Muscle layer of colon (tissue), 2 donors: Measurements from ENCODE around the gene SH3TC2.
"Not testable (repeated sequence)": the region's sequence is repeated elsewhere in the genome, so short reads cannot be mapped to it uniquely, and the experiment has no call there.

Experiments used
- H3K27ac ChIP-seq: one replicate; pipeline ENCODE4 v1.7.0; 2013; ENCODE audit warnings: low read depth, mild to moderate bottlenecking, low read length, moderate library complexity
- H3K27me3 ChIP-seq, 2 donors: one replicate each; pipeline ENCODE4 v1.7.0; 2013; ENCODE audit warnings: low read length in 2 of 2, mild to moderate bottlenecking in 2 of 2; ENCODE audit not compliant: insufficient read depth in 2 of 2, control insufficient read depth in 1 of 2
- H3K36me3 ChIP-seq: one replicate; pipeline ENCODE4 v1.7.0; 2013; ENCODE audit warnings: mild to moderate bottlenecking, low read length; ENCODE audit not compliant: insufficient read depth
- H3K4me1 ChIP-seq: one replicate; pipeline ENCODE4 v1.7.0; 2013; ENCODE audit warnings: mild to moderate bottlenecking, low read length; ENCODE audit not compliant: insufficient read depth
- H3K4me3 ChIP-seq, 2 donors: one replicate each; pipeline ENCODE4 v1.7.0; 2013; ENCODE audit warnings: low read length in 2 of 2, low read depth in 1 of 2, mild to moderate bottlenecking in 1 of 2, moderate library complexity in 1 of 2
- H3K9ac ChIP-seq: one replicate; pipeline ENCODE4 v1.7.0; 2013; ENCODE audit warnings: low read length
- H3K9me3 ChIP-seq: one replicate; pipeline ENCODE4 v1.7.0; 2013; ENCODE audit warnings: mild to moderate bottlenecking, low read length
- donor health status: abdominal sarcoma.
- donor health status: Adenocarcinoma of cecum.

The SH3TC2 gene

GRCh38 chr5:149079883-149080282 lies 17.0 kb upstream of the SH3TC2 start:
- Histone ChIP-seq H3K4me1 (no peaks in the 10 kb centered on the region), H3K27me3 (no peaks in the 10 kb centered on the region), H3K27ac (no peak overlapping the region), H3K4me3 (no peak overlapping the region), H3K9me3 (no peaks in the 10 kb centered on the region), H3K36me3 (no peaks in the 10 kb centered on the region), H3K9ac (no peak overlapping the region)

DNA sequence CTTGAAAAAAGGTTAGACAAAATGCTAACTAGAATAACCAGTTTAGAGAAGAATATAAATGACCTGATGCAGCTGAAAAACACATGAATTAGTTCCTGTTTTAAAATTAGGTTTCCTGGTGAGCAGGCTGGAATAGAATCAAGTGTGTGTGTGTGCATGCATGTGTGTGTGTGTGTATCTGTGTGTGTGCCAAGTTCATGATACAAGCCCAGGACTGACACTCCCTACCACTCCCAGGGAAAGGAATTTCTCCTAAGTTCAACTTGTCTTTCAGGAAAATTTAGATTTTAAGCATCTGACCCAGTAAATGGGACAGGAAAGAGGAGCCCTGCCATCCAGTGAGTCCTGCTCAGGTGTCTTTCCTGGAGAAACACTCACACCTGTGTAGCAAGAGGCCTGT lies 11.2 kb upstream of the SH3TC2 start:
- H3K9me3 ChIP-seq, H3K4me1 ChIP-seq, H3K27me3 ChIP-seq, H3K27ac ChIP-seq, H3K4me3 ChIP-seq, H3K36me3 ChIP-seq, H3K9ac ChIP-seq: not testable (repeated sequence)

GRCh38 chr5:149073213-149073612 lies 10.4 kb upstream of the SH3TC2 start:
- Histone ChIP-seq H3K4me1 (no peaks in the 10 kb centered on the region), H3K27me3 (no peaks in the 10 kb centered on the region), H3K4me3 (no peak overlapping the region), H3K9me3 (no peaks in the 10 kb centered on the region), H3K36me3 (no peaks in the 10 kb centered on the region), H3K27ac (no peak overlapping the region), H3K9ac (no peak overlapping the region)

- Histone ChIP-seq H3K27me3 (no peaks in the 10 kb centered on the region), H3K9me3 (no peaks in the 10 kb centered on the region), H3K4me1 (no peaks in the 10 kb centered on the region), H3K36me3 (no peaks in the 10 kb centered on the region), H3K9ac (no peak overlapping the region), H3K4me3 (no peak overlapping the region), H3K27ac (no peak overlapping the region)
Measured at GRCh38 chr5:149072791-149073190, 9.9 kb upstream of the SH3TC2 start.

DNA sequence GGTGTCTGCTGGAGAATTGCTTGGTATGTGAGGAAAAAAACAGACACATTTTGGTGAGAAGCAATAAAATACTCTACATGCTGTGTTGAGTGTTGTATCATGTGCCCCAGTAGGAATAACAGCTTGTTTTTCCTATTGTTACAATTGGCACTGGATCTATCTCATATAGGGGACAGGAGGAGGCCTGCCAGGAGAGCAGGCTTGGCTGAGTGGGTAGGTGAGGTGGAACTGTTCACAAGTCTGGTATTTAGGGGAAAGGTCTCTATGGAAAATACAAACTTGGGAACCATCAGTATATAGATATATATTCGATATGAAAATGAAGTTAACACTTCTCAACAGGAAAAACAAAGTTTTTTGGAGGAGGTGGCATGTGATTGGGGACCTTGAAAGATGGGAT lies 9.5 kb upstream of the SH3TC2 start:
- no peak overlapping the region for H3K9ac ChIP-seq
- H3K36me3 ChIP-seq: no peaks in the 10 kb centered on the region
- H3K27ac ChIP-seq: no peak overlapping the region
- H3K4me3 ChIP-seq: no peak overlapping the region
- H3K27me3 ChIP-seq: no peaks in the 10 kb centered on the region
- H3K4me1 ChIP-seq: no peaks in the 10 kb centered on the region
- H3K9me3 ChIP-seq: no peaks in the 10 kb centered on the region

DNA sequence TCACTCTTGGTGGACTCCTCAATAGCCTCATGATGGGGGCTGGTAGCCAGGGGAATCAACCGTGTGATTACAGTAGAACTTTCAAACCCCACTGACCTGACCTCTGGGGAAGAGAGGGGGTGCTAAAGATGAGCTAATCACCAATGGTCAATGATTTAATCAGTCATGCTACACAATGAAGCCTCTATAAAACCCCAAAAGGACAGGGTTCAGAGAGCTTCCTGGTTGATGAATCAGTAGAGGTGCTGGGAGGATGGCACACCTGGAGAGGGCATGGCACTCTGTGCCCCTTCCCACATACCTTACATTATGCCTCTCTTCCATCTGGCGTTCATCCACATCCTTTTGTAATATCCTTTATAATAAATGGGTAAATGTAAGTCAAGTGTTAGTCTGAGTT lies 8.9 kb upstream of the SH3TC2 start:
- Histone ChIP-seq H3K36me3 (no peaks in the 10 kb centered on the region), H3K9ac (no peak overlapping the region), H3K27me3 (no peaks in the 10 kb centered on the region), H3K27ac (no peak overlapping the region), H3K4me1 (no peaks in the 10 kb centered on the region), H3K9me3 (no peaks in the 10 kb centered on the region), H3K4me3 (no peak overlapping the region)

GRCh38 chr5:149071216-149071615 lies 8.4 kb upstream of the SH3TC2 start:
- H3K9ac ChIP-seq: no peak overlapping the region
- H3K4me3 ChIP-seq: no peak overlapping the region
- no peaks in the 10 kb centered on the region for H3K4me1 ChIP-seq
- H3K9me3 ChIP-seq: no peaks in the 10 kb centered on the region
- no peaks in the 10 kb centered on the region for H3K36me3 ChIP-seq
- no peak overlapping the region for H3K27ac ChIP-seq
- H3K27me3 ChIP-seq: no peaks in the 10 kb centered on the region

DNA sequence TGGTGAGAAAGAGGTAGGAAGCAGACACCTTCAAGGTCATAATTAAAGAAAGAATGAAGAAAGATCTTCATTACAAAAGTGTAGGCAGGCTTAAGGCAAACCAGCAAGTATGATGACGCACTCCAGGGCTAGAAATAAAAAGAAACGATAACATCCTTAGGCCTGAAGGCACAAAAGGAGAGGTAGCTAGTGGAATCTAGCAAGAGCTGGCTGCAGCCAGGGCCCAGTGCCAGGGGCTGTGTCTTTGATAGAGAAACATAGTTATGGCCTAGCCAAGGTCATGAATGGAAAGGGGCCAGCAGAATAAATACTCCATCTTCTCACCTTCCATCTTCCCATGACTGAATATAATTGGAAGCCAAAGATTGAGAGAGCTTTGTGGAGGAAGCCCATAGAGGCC lies 6.8 kb upstream of the SH3TC2 start:
- Histone ChIP-seq H3K9me3 (no peaks in the 10 kb centered on the region), H3K9ac (no peak overlapping the region), H3K36me3 (no peaks in the 10 kb centered on the region), H3K27ac (no peak overlapping the region), H3K4me1 (no peaks in the 10 kb centered on the region), H3K4me3 (no peak overlapping the region), H3K27me3 (no peaks in the 10 kb centered on the region)

DNA sequence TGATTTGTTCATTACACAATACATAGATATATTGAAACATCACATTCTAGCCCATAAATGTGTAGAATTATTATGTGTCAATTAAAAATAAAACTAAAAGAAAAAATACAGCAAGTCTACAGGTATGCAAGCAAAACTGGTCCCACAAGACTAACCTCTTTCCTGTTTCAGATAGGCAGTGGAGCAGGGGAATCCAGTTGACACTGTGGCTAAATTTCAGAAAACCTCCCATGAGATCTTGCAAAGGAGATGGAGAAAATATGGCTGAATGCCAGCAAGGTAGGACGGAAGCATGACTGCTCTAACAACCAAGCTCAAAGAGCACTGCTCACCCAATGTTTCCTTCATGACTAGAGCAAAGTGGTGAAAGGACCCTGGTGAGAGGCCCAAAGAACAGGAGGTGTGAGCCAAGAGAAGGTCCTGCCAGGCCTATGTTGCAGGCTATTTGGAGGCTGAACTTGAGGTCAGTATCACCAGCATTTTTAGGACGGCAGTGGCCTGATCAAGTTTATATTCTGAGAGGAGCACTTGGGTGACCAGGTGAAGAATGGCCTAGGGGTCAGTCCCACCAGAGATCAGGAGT lies 1.1 kb upstream of the SH3TC2 start:
- no peaks in the 10 kb centered on the region for H3K36me3 ChIP-seq
- H3K4me3 ChIP-seq: no peak overlapping the region
- no peaks in the 10 kb centered on the region for H3K4me1 ChIP-seq
- H3K9me3 ChIP-seq: no peaks in the 10 kb centered on the region
- no peak overlapping the region for H3K27ac ChIP-seq
- H3K9ac ChIP-seq: no peak overlapping the region
- H3K27me3 ChIP-seq: no peaks in the 10 kb centered on the region

GRCh38 chr5:149062371-149063016 lies 368 bp downstream of the SH3TC2 start:
- Histone ChIP-seq H3K9me3 (no peaks in the 10 kb centered on the region), H3K4me3 (no peak overlapping the region), H3K4me1 (no peaks in the 10 kb centered on the region), H3K9ac (no peak overlapping the region), H3K27ac (no peak overlapping the region), H3K36me3 (no peaks in the 10 kb centered on the region), H3K27me3 (no peaks in the 10 kb centered on the region)

DNA sequence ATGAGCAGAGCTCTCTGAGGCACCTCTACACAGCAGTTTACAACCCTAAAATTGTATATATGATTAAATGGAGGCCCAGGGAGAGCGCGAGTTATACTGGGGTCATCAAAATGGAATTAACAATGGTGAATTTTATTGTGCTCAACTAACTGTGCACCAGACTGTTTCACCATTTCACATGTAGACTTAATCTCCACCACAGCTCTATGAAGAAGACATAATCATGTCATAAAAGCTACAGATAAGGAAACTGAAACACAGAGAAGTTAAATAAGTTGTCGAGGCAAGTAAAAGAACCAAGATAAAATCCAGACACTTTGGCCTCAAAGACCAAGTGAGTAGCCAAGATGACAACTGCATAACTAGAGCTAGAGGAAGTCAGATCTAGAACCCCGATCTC lies 1.5 kb downstream of the SH3TC2 start:
- Histone ChIP-seq H3K9ac (no peak overlapping the region), H3K9me3 (no peaks in the 10 kb centered on the region), H3K36me3 (no peaks in the 10 kb centered on the region), H3K27me3 (no peaks in the 10 kb centered on the region), H3K4me3 (no peak overlapping the region), H3K4me1 (no peaks in the 10 kb centered on the region), H3K27ac (no peak overlapping the region)

DNA sequence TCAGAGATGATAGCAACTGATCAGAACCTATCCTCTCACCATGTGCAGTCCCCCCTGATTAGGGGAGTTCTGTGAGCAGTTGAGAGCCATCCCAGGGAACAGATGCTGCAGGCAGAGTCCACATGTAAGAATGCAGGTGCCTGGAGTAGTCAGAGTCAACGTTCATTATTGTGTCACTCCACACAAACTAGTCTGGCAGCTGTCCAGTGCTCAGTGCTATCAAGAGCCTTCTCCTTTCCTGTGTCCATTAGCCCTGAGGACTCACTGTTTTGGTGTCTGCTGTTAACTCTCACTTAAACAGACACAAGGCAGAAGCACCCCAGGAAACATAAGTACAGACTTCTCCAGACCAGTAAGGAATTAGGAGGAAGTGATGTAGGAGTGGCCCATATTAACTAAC lies 2.5 kb downstream of the SH3TC2 start:
- Histone ChIP-seq H3K9ac (no peak overlapping the region), H3K4me3 (no peak overlapping the region), H3K27ac (no peak overlapping the region), H3K9me3 (no peaks in the 10 kb centered on the region), H3K36me3 (no peaks in the 10 kb centered on the region), H3K4me1 (no peaks in the 10 kb centered on the region), H3K27me3 (no peaks in the 10 kb centered on the region)
